Sigmoid colon (tissue), 7 donors: ENCODE data around the gene CECR2. TPM values are rescaled to one million over a fixed set of nuclear protein-coding genes. Genes with fewer than 3 reads are reported as not detected.
A peak's percentile ranks its signal among the peaks of the same experiment; 100 is the strongest.

Experiments
- DNase-seq: peaks from one replicate; pipeline ENCODE4 v3.0.0-alpha.2; 2019
- H3K27ac ChIP-seq, 4 donors: fragments of 200-600 bp; sonication (generic); one replicate each; pipeline ENCODE4 v1.5.1; 2016 to 2019; ENCODE audit warnings: mild to moderate bottlenecking in 1 of 4
- H3K27me3 ChIP-seq, 3 donors: fragments of 200-600 bp; sonication (generic); one replicate each; pipeline ENCODE4 v1.5.1; 2019; ENCODE audit warnings: mild to moderate bottlenecking in 1 of 3
- H3K36me3 ChIP-seq, 4 donors: fragments of 200-600 bp; sonication (generic); one replicate each; pipeline ENCODE4 v1.5.1; 2016 to 2019
- H3K4me1 ChIP-seq, 4 donors: fragments of 200-600 bp; sonication (generic); one replicate each; pipeline ENCODE4 v1.5.1; 2017 to 2019
- H3K4me3 ChIP-seq, 4 donors: fragments of 200-600 bp; sonication (generic); one replicate each; pipeline ENCODE4 v1.5.1; 2017 to 2019; ENCODE audit warnings: mild to moderate bottlenecking in 2 of 4, moderate library complexity in 1 of 4
- H3K9me3 ChIP-seq, 4 donors: fragments of 200-600 bp in 3 of 4; sonication (generic) in 3 of 4; one replicate each; pipeline versions ENCODE4 v1.5.1 to v1.6.1; 2013 to 2019
- CTCF ChIP-seq, 4 experiments: fragments of 450-650 bp in 3 of 4; fragments of 200-600 bp in 1 of 4; IDR thresholded peaks; one replicate each; pipeline ENCODE4 v1.5.1; 2016 to 2019; ENCODE audit warnings: antibody characterized with exemption in 4 of 4, mild to moderate bottlenecking in 3 of 4, moderate library complexity in 2 of 4
- EP300 ChIP-seq, 4 donors: sonication (generic); formaldehyde crosslinking; IDR thresholded peaks; one replicate each; pipeline ENCODE4 v1.6.1; 2017; ENCODE audit warnings: antibody characterized with exemption in 4 of 4
- POLR2A ChIP-seq, 2 donors: fragments of 450-650 bp; IDR thresholded peaks; one replicate each; pipeline ENCODE4 v1.6.1; 2016; ENCODE audit warnings: antibody characterized with exemption in 2 of 2, mild to moderate bottlenecking in 2 of 2, moderate library complexity in 2 of 2
- POLR2AphosphoS5 ChIP-seq, 4 donors: sonication (generic); formaldehyde crosslinking; IDR thresholded peaks; one replicate each; pipeline ENCODE4 v1.6.1; 2017; ENCODE audit warnings: antibody characterized with exemption in 4 of 4
- WGBS, 2 donors: extraction: QIAGEN DNeasy Blood & Tissue Kit; methylation state at CpG; one replicate each; pipeline ENCODE4 v1.1.7; 2013; 5-methylcytosine and 5-hydroxymethylcytosine counted together
- intact Hi-C: fragments of 100-400 bp; cut with DNase I; formaldehyde crosslinking; loops from one replicate; pipeline ENCODE4 v1.15.1; 2023
- polyA plus RNA-seq, 3 donors: library from polyadenylated mRNA; stranded (reverse); fragments of 200-250 nt; gene quantifications; one replicate each; pipeline ENCODE4 v1.2.3, GENCODE V29; 2013
- total RNA-seq, 4 donors: library from RNA; depleted of rRNA; stranded (reverse); fragments of >200 nt; gene quantifications; one replicate each; pipeline ENCODE4 v1.1.0, GENCODE V29; 2016
- donor health status: healthy with polysubstance abuse.
- donor health status: Bipolar disorder and iron deficiency.
- donor health status: healthy.

CECR2 gene
- total and polyA plus RNA-seq, 7 donors: 0.39 to 2.8 (median 1.3) TPM; not detected in 1

- H3K4me1 ChIP-seq: no peaks in the 10 kb centered on the region
- 32 to 48% methylated on average over 12 of the region's 12 CpGs for WGBS, 2 donors
- intact Hi-C loops: loop anchor here (1.0 to 5.0 kb wide), 2 partner anchors 330 to 429 kb away; no protein-coding TSS in a partner anchor
Measured at GRCh38 chr22:17501679-17502285, 132.5 kb downstream of the CECR2 start.

GRCh38 chr22:17508110-17508509 is 138.8 kb downstream of the CECR2 start:
- Histone ChIP-seq H3K9me3 (no peaks in the 10 kb centered on the region), H3K36me3 (peaks cover 0 to 5% (median 0%) of the 10 kb centered on the region in 4 donors), H3K4me3 (no peak overlapping the region), H3K27ac (no peak overlapping the region), H3K27me3 (no peaks in the 10 kb centered on the region), H3K4me1 (no peaks in the 10 kb centered on the region)
- DNase-seq: no peak
- no peak for TF ChIP-seq POLR2AphosphoS5 (IDR thresholded peaks at IDR 0.05)
- TF ChIP-seq CTCF (IDR thresholded peaks at IDR 0.05): no peak
- TF ChIP-seq EP300 (IDR thresholded peaks at IDR 0.05): no peak
- no peak for TF ChIP-seq POLR2A (IDR thresholded peaks at IDR 0.05)
- intact Hi-C loops: no loop called here
- 83 to 91% methylated on average over 3 of the region's 3 CpGs for WGBS, 2 donors

More at GRCh38 chr22:17501679-17502285, 132.5 kb downstream of the CECR2 start:
- no peak overlapping the region for H3K27ac ChIP-seq
- peaks cover 0 to 5% (median 0%) of the 10 kb centered on the region in 4 donors for H3K36me3 ChIP-seq
- no peaks in the 10 kb centered on the region for H3K27me3 ChIP-seq
- no peak for DNase-seq
- H3K9me3 ChIP-seq: no peaks in the 10 kb centered on the region
- TF ChIP-seq POLR2A (IDR thresholded peaks at IDR 0.05) (no peak), CTCF (IDR thresholded peaks at IDR 0.05) (peak; percentile 27 to 53 (median 48)), POLR2AphosphoS5 (IDR thresholded peaks at IDR 0.05) (no peak)
- no peak overlapping the region for H3K4me3 ChIP-seq

- TF ChIP-seq EP300 (IDR thresholded peaks at IDR 0.05): no peak
- no peak for TF ChIP-seq POLR2AphosphoS5 (IDR thresholded peaks at IDR 0.05)
- no peak for TF ChIP-seq CTCF (IDR thresholded peaks at IDR 0.05)
- no peak for TF ChIP-seq POLR2A (IDR thresholded peaks at IDR 0.05)
- H3K36me3 ChIP-seq: no peaks in the 10 kb centered on the region
Measured at GRCh38 chr22:17512960-17513359, 143.7 kb downstream of the CECR2 start.

GRCh38 chr22:17513612-17514011 is 144.4 kb downstream of the CECR2 start:
- H3K9me3 ChIP-seq: no peaks in the 10 kb centered on the region
- no peaks in the 10 kb centered on the region for H3K36me3 ChIP-seq
- H3K4me1 ChIP-seq: no peaks in the 10 kb centered on the region
- no peak for DNase-seq
- intact Hi-C loops: no loop called here
- H3K4me3 ChIP-seq: no peak overlapping the region
- TF ChIP-seq EP300 (IDR thresholded peaks at IDR 0.05): no peak
- no peak for TF ChIP-seq CTCF (IDR thresholded peaks at IDR 0.05)
- no peak for TF ChIP-seq POLR2AphosphoS5 (IDR thresholded peaks at IDR 0.05)
- no peak for TF ChIP-seq POLR2A (IDR thresholded peaks at IDR 0.05)
- no peaks in the 10 kb centered on the region for H3K27me3 ChIP-seq
- H3K27ac ChIP-seq: peak overlapping the region in 1 of 4 donors; percentile 3
- WGBS, 2 donors: 22 to 44% methylated on average over 2 of the region's 2 CpGs

More at GRCh38 chr22:17512960-17513359, 143.7 kb downstream of the CECR2 start:
- Histone ChIP-seq H3K27ac (no peak overlapping the region), H3K4me3 (no peak overlapping the region), H3K27me3 (no peaks in the 10 kb centered on the region), H3K4me1 (no peaks in the 10 kb centered on the region), H3K9me3 (no peaks in the 10 kb centered on the region)
- DNase-seq: no peak
- 86 to 93% methylated on average over 4 of the region's 4 CpGs for WGBS, 2 donors
- intact Hi-C loops: no loop called here

GRCh38 chr22:17514084-17514483 is 144.8 kb downstream of the CECR2 start:
- 85 to 88% methylated on average over 7 of the region's 7 CpGs for WGBS, 2 donors
- TF ChIP-seq POLR2A (IDR thresholded peaks at IDR 0.05): no peak
- no peak for TF ChIP-seq EP300 (IDR thresholded peaks at IDR 0.05)
- no peak for TF ChIP-seq POLR2AphosphoS5 (IDR thresholded peaks at IDR 0.05)
- TF ChIP-seq CTCF (IDR thresholded peaks at IDR 0.05): no peak
- Histone ChIP-seq H3K9me3 (no peaks in the 10 kb centered on the region), H3K36me3 (no peaks in the 10 kb centered on the region), H3K4me3 (no peak overlapping the region), H3K27me3 (no peaks in the 10 kb centered on the region), H3K4me1 (no peaks in the 10 kb centered on the region), H3K27ac (peak overlapping the region in 1 of 4 donors; percentile 3)
- DNase-seq: no peak
- intact Hi-C loops: no loop called here
